GM12864 (cell line): Measurements from ENCODE around the gene AMOTL1.

ENCODE experiments used
- DNase-seq: peaks from one replicate; pipeline ENCODE4 v3.0.0-alpha.2; 2011; ENCODE audit warnings: low read depth
- H3K4me3 ChIP-seq: 2 replicates; pipeline ENCODE4 v1.5.1; 2011; ENCODE audit warnings: mild to moderate bottlenecking, low read depth, low read length, control low read depth
- CTCF ChIP-seq: IDR thresholded peaks from 2 replicates; pipeline ENCODE4 v1.5.1; 2011; ENCODE audit warnings: low read depth, mild to moderate bottlenecking, moderate library complexity, low read length, control low read depth, inconsistent platforms; ENCODE audit errors: missing control alignments

Gene AMOTL1

GRCh38 chr11:94751786-94752185 is 16.4 kb upstream of the AMOTL1 start:
- no peak overlapping the region for H3K4me3 ChIP-seq
- no peak for DNase-seq
- no peak for TF ChIP-seq CTCF

- no peak for TF ChIP-seq CTCF
- no peak for DNase-seq
Measured at GRCh38 chr11:94753630-94754029, 14.5 kb upstream of the AMOTL1 start.

GRCh38 chr11:94754335-94754734 is 13.8 kb upstream of the AMOTL1 start:
- no peak for DNase-seq
- no peak for TF ChIP-seq CTCF
- H3K4me3 ChIP-seq: no peak overlapping the region

More at GRCh38 chr11:94753630-94754029, 14.5 kb upstream of the AMOTL1 start:
- H3K4me3 ChIP-seq: no peak overlapping the region

GRCh38 chr11:94754819-94755218 is 13.3 kb upstream of the AMOTL1 start:
- no peak for DNase-seq
- no peak overlapping the region for H3K4me3 ChIP-seq
- no peak for TF ChIP-seq CTCF

GRCh38 chr11:94755494-94755893 is 12.7 kb upstream of the AMOTL1 start:
- no peak for TF ChIP-seq CTCF
- no peak overlapping the region for H3K4me3 ChIP-seq
- no peak for DNase-seq

GRCh38 chr11:94757037-94757735 is 11.0 kb upstream of the AMOTL1 start:
- no peak for TF ChIP-seq CTCF

GRCh38 chr11:94758666-94759065 is 9.5 kb upstream of the AMOTL1 start:
- DNase-seq: no peak
- TF ChIP-seq CTCF: no peak
- H3K4me3 ChIP-seq: no peak overlapping the region

More at GRCh38 chr11:94757037-94757735, 11.0 kb upstream of the AMOTL1 start:
- no peak for DNase-seq
- H3K4me3 ChIP-seq: no peak overlapping the region
